ENCODE data around the gene MBIP. TPM values are rescaled to one million over a fixed set of nuclear protein-coding genes. Genes with fewer than 3 reads are reported as not detected.

The MBIP gene
- total RNA-seq, 1 experiment from 2014 or later, result 19.1 TPM

DNA sequence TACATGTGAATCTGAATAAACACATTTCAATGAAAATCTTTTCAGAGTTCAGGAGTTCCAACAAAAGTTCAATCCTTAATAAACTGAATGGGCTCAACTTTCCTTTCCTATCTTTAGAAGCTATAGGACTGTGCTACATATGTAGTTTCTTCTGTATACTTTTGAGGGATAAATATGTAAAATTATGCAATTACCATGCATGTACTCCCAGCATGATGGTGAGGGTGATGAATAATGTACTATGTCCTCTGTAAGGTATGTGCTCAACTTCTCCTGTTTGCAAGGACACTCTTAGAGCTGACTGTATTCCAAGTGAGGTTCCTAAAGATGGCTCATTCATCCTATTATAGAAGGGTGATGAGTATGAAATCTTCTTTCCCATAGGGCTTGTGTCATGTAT lies 15.5 kb downstream of the MBIP start:
- Histone ChIP-seq H3K4me3 (replicated peaks in 1 of 2; ENCODE audit: low read depth in 1 of 2, low read length in 2 of 2) (no peak overlapping the region), H2AFZ (ENCODE audit: low read depth, low read length, poor library complexity, severe bottlenecking) (no peak overlapping the region), H3K27me3 (ENCODE audit: insufficient read depth, low read length) (no peaks in the 10 kb centered on the region), H3K4me2 (ENCODE audit: low read length) (no peak overlapping the region), H3K4me1 (ENCODE audit: control insufficient read depth in 1 of 2, insufficient read depth in 2 of 2, low read length in 2 of 2) (peaks cover 7 to 16% of the 10 kb centered on the region in 2 experiments; a peak in 3 of 4 replicates), H4K20me1 (ENCODE audit: insufficient read depth) (0 out of 2 replicates have a peak, but pooled peaks cover 4% of the 10 kb centered on the region), H3K9me2 (ENCODE audit: insufficient read depth) (no peaks in the 10 kb centered on the region), H3K9me3 (ENCODE audit: control insufficient read depth in 1 of 2, insufficient read depth in 1 of 2, low read depth in 1 of 2, low read length in 2 of 2) (no peaks in the 10 kb centered on the region), H3K36me3 (ENCODE audit: control insufficient read depth in 1 of 2, insufficient read depth in 2 of 2, low read length in 2 of 2) (peaks cover 19 to 27% of the 10 kb centered on the region in 2 experiments; a peak in 3 of 4 replicates), H3K79me2 (ENCODE audit: insufficient read depth, low read length) (no peaks in the 10 kb centered on the region), H3K9ac (ENCODE audit: low read length) (no peak overlapping the region), H3K27ac (ENCODE audit: low read depth, low read length) (no peak overlapping the region)
- RAD21 ChIA-PET (ENCODE audit: low non-redundant PET in 1 of 2, low total read pairs in 2 of 2, uncharacterized antibody in 2 of 2, unreplicated experiment in 2 of 2), result no interaction called here
- intact Hi-C loops (cut with micrococcal nuclease), result no loop called here
- TF ChIP-seq POLR2AphosphoS5 (IDR thresholded peaks at IDR 0.05; ENCODE audit: low read depth, low read length) (no peak), EGR1 (IDR thresholded peaks at IDR 0.05; ENCODE audit: low read depth) (no peak), ZNF274 (IDR thresholded peaks at IDR 0.05; ENCODE audit: low read depth, low read length) (no peak), CEBPB (IDR thresholded peaks at IDR 0.05; ENCODE audit: low read depth) (no peak), SRF (IDR thresholded peaks at IDR 0.05; ENCODE audit: low read depth) (no peak), SP1 (IDR thresholded peaks at IDR 0.05; ENCODE audit: low read depth) (no peak), JUND (IDR thresholded peaks at IDR 0.05) (no peak)
- TF ChIP-seq, protein P1, sequence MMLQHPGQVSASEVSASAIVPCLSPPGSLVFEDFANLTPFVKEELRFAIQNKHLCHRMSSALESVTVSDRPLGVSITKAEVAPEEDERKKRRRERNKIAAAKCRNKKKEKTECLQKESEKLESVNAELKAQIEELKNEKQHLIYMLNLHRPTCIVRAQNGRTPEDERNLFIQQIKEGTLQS (IDR thresholded peaks at IDR 0.05), result no peak
- TF ChIP-seq, protein P2, sequence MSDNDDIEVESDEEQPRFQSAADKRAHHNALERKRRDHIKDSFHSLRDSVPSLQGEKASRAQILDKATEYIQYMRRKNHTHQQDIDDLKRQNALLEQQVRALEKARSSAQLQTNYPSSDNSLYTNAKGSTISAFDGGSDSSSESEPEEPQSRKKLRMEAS (IDR thresholded peaks at IDR 0.05), result no peak
- ATAC-seq, result no peak
- no peak for DNase-seq (ENCODE audit: low read depth, low spot score)
- POLR2A ChIA-PET, result no interaction called here
- CTCF ChIA-PET, result no interaction called here
- BruUV-seq (replicated peaks), result no TSS peak

DNA sequence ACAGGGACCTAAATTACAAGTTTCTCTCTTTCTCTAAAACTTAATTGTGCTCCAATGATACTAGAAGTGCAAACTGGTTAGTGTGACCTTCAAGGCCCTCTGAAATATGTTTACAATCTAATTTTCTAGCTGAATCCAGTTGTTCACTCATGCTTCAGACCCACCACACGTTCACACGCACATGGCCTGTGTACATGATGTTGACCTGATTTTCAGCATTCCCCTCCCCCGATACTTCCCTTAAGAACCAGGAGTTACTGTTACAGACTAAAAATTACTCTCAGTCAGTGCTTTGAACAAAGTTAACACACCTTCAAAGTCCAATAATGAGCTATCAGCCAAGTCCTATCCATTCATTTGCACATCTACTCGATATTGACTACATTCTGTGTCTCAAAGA lies 16.5 kb downstream of the MBIP start:
- intact Hi-C loops (cut with micrococcal nuclease), result no loop called here
- Histone ChIP-seq H3K4me2 (ENCODE audit: low read length) (no peak overlapping the region), H3K4me1 (ENCODE audit: control insufficient read depth in 1 of 2, insufficient read depth in 2 of 2, low read length in 2 of 2) (peaks cover 7 to 18% of the 10 kb centered on the region in 2 experiments; a peak in 3 of 4 replicates), H3K27me3 (ENCODE audit: insufficient read depth, low read length) (no peaks in the 10 kb centered on the region), H4K20me1 (ENCODE audit: insufficient read depth) (0 out of 2 replicates have a peak, but pooled peaks cover 4% of the 10 kb centered on the region), H3K36me3 (ENCODE audit: control insufficient read depth in 1 of 2, insufficient read depth in 2 of 2, low read length in 2 of 2) (peaks cover 18 to 20% of the 10 kb centered on the region in 2 experiments; a peak in 3 of 4 replicates), H3K9me3 (ENCODE audit: control insufficient read depth in 1 of 2, insufficient read depth in 1 of 2, low read depth in 1 of 2, low read length in 2 of 2) (no peaks in the 10 kb centered on the region), H3K79me2 (ENCODE audit: insufficient read depth, low read length) (no peaks in the 10 kb centered on the region), H3K27ac (ENCODE audit: low read depth, low read length) (no peak overlapping the region), H2AFZ (ENCODE audit: low read depth, low read length, poor library complexity, severe bottlenecking) (no peak overlapping the region), H3K4me3 (replicated peaks in 1 of 2; ENCODE audit: low read depth in 1 of 2, low read length in 2 of 2) (no peak overlapping the region), H3K9ac (ENCODE audit: low read length) (no peak overlapping the region), H3K9me2 (ENCODE audit: insufficient read depth) (no peaks in the 10 kb centered on the region)
- BruUV-seq (replicated peaks), result no TSS peak
- no peak for DNase-seq (ENCODE audit: low read depth, low spot score)
- no peak for ATAC-seq
- CTCF ChIA-PET, result no interaction called here
- RAD21 ChIA-PET (ENCODE audit: low non-redundant PET in 1 of 2, low total read pairs in 2 of 2, uncharacterized antibody in 2 of 2, unreplicated experiment in 2 of 2), result no interaction called here
- POLR2A ChIA-PET, result no interaction called here
- TF ChIP-seq JUND (IDR thresholded peaks at IDR 0.05) (no peak), RAD21 (IDR thresholded peaks at IDR 0.05; ENCODE audit: low read depth) (no peak), YY1 (IDR thresholded peaks at IDR 0.05; ENCODE audit: extremely low read depth, insufficient replicate concordance, low read depth, low read length) (no peak), POLR2A (IDR thresholded peaks at IDR 0.05; ENCODE audit: borderline replicate concordance, extremely low read depth, insufficient read depth, insufficient read length) (no peak), CBX3 (IDR thresholded peaks at IDR 0.05; ENCODE audit: low read depth) (no peak), TCF7L2 (IDR thresholded peaks at IDR 0.05; ENCODE audit: borderline replicate concordance, extremely low read depth, insufficient read depth, insufficient read length) (no peak), SIN3A (IDR thresholded peaks at IDR 0.05; ENCODE audit: low read depth) (no peak)
- TF ChIP-seq, protein P3, sequence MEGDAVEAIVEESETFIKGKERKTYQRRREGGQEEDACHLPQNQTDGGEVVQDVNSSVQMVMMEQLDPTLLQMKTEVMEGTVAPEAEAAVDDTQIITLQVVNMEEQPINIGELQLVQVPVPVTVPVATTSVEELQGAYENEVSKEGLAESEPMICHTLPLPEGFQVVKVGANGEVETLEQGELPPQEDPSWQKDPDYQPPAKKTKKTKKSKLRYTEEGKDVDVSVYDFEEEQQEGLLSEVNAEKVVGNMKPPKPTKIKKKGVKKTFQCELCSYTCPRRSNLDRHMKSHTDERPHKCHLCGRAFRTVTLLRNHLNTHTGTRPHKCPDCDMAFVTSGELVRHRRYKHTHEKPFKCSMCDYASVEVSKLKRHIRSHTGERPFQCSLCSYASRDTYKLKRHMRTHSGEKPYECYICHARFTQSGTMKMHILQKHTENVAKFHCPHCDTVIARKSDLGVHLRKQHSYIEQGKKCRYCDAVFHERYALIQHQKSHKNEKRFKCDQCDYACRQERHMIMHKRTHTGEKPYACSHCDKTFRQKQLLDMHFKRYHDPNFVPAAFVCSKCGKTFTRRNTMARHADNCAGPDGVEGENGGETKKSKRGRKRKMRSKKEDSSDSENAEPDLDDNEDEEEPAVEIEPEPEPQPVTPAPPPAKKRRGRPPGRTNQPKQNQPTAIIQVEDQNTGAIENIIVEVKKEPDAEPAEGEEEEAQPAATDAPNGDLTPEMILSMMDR (IDR thresholded peaks at IDR 0.05 in 2 of 3, conservative IDR thresholded peaks at IDR 0.05 in 1 of 3; ENCODE audit: borderline replicate concordance in 1 of 3, insufficient read depth in 1 of 3, low read depth in 2 of 3, low read length in 2 of 3), result no peak
- TF ChIP-seq, protein P4, sequence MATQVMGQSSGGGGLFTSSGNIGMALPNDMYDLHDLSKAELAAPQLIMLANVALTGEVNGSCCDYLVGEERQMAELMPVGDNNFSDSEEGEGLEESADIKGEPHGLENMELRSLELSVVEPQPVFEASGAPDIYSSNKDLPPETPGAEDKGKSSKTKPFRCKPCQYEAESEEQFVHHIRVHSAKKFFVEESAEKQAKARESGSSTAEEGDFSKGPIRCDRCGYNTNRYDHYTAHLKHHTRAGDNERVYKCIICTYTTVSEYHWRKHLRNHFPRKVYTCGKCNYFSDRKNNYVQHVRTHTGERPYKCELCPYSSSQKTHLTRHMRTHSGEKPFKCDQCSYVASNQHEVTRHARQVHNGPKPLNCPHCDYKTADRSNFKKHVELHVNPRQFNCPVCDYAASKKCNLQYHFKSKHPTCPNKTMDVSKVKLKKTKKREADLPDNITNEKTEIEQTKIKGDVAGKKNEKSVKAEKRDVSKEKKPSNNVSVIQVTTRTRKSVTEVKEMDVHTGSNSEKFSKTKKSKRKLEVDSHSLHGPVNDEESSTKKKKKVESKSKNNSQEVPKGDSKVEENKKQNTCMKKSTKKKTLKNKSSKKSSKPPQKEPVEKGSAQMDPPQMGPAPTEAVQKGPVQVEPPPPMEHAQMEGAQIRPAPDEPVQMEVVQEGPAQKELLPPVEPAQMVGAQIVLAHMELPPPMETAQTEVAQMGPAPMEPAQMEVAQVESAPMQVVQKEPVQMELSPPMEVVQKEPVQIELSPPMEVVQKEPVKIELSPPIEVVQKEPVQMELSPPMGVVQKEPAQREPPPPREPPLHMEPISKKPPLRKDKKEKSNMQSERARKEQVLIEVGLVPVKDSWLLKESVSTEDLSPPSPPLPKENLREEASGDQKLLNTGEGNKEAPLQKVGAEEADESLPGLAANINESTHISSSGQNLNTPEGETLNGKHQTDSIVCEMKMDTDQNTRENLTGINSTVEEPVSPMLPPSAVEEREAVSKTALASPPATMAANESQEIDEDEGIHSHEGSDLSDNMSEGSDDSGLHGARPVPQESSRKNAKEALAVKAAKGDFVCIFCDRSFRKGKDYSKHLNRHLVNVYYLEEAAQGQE (IDR thresholded peaks at IDR 0.05; ENCODE audit: low read depth), result no peak
